Panc1 (cell line): ENCODE measurements around the gene GNAO1. TPM values are rescaled to one million over a fixed set of nuclear protein-coding genes. Genes with fewer than 3 reads are reported as not detected.

Experiments
- ATAC-seq: fragments of 200-7000 bp; cut with Tn5 transposase; 2 replicates; pipeline ENCODE4 v1.9.1; 2020; ENCODE audit warnings: mild to moderate bottlenecking, moderate library complexity
- BruUV-seq: library from RNA; stranded (reverse); fragments of 400-500 nt; replicated peaks from 2 replicates; lab custom pipeline; 2021; lab: Mats Ljungman, UMichigan
- CTCF ChIA-PET: fragments of 300-600 bp; sonication (Branson Sonifier 250); formaldehyde crosslinking; loops from one replicate; lab custom pipeline; 2022; ENCODE audit warnings: antibody characterized with exemption; lab: Charles Lee
- POLR2A ChIA-PET: fragments of 300-600 bp; sonication (Branson Sonifier 250); formaldehyde crosslinking; loops from one replicate; lab custom pipeline; 2022; ENCODE audit warnings: antibody characterized with exemption; lab: Charles Lee
- DNase-seq: peaks from one replicate; pipeline ENCODE4 v3.0.0-alpha.2; 2010; ENCODE audit warnings: low read depth, low spot score
- H3K27ac ChIP-seq: 2 replicates; pipeline ENCODE4 v1.5.1; 2011; ENCODE audit warnings: mild to moderate bottlenecking, low read length, inconsistent platforms
- H3K27me3 ChIP-seq: fragments of 200-500 bp; sonication (Bioruptor generic); 2 replicates; pipeline ENCODE4 v1.6.0; 2014; ENCODE audit warnings: low read length, inconsistent platforms; ENCODE audit not compliant: control insufficient read depth, insufficient read depth
- H3K36me3 ChIP-seq: fragments of 200-500 bp; sonication (Bioruptor generic); 2 replicates; pipeline ENCODE4 v1.5.1; 2014; ENCODE audit warnings: inconsistent platforms, mild to moderate bottlenecking, low read length, moderate library complexity; ENCODE audit not compliant: control insufficient read depth, insufficient read depth
- H3K4me1 ChIP-seq: 2 replicates; pipeline ENCODE4 v1.5.1; 2011; ENCODE audit warnings: inconsistent platforms, mild to moderate bottlenecking, low read length, moderate library complexity; ENCODE audit not compliant: control insufficient read depth, insufficient read depth
- H3K4me3 ChIP-seq, 2 experiments: 2 replicates each; pipeline ENCODE4 v1.5.1; 2011 to 2012; ENCODE audit warnings: low read depth in 2 of 2, low read length in 2 of 2, mild to moderate bottlenecking in 2 of 2, inconsistent platforms in 1 of 2, moderate library complexity in 1 of 2
- H3K9me3 ChIP-seq: fragments of 200-500 bp; sonication (Bioruptor generic); 2 replicates; pipeline ENCODE4 v1.5.1; 2014; ENCODE audit warnings: low read depth, mild to moderate bottlenecking, inconsistent platforms, low read length, moderate library complexity; ENCODE audit not compliant: control insufficient read depth, insufficient read depth
- CTCF ChIP-seq: fragments of 450-650 bp; IDR thresholded peaks from 2 replicates; pipeline ENCODE4 v1.5.1; 2017; ENCODE audit warnings: mild to moderate bottlenecking
- POLR2AphosphoS5 ChIP-seq: IDR thresholded peaks from 2 replicates; pipeline ENCODE4 v1.6.1; 2012; ENCODE audit warnings: mild to moderate bottlenecking, low read depth, low read length, moderate library complexity
- REST ChIP-seq, 2 experiments: IDR thresholded peaks; 2 replicates each; pipeline ENCODE4 v1.6.1; 2011 to 2012; ENCODE audit warnings: low read depth in 2 of 2, control low read depth in 1 of 2, low read length in 1 of 2, mild to moderate bottlenecking in 1 of 2, moderate library complexity in 1 of 2; ENCODE audit not compliant: insufficient read depth in 1 of 2
- SIN3A ChIP-seq: IDR thresholded peaks from 2 replicates; pipeline ENCODE4 v1.6.1; 2012; ENCODE audit warnings: low read depth, mild to moderate bottlenecking, low read length, moderate library complexity, borderline replicate concordance; ENCODE audit not compliant: insufficient read depth
- TCF7L2 ChIP-seq: IDR thresholded peaks from 2 replicates; pipeline ENCODE4 v1.6.1; 2011; ENCODE audit warnings: mild to moderate bottlenecking, low read depth, low read length, inconsistent platforms
- in situ Hi-C: cut with HindIII; loops from 2 replicates; pipeline ENCODE4 v1.10.0; 2016; ENCODE audit warnings: low sequenced_read_pairs, low pct_unique_long_range_greater_than_20kb
- intact Hi-C: fragments of 100-400 bp; cut with micrococcal nuclease; formaldehyde crosslinking; loops from one replicate; pipeline ENCODE4 v1.10.0; 2022; ENCODE audit not compliant: unreplicated experiment
- total RNA-seq: library from RNA; stranded (reverse); gene quantifications from one replicate; pipeline ENCODE4 v1.2.1, GENCODE V29; 2021; ENCODE audit not compliant: unreplicated experiment

The GNAO1 gene
- total RNA-seq, 1 experiment from 2014 or later: 33.4 TPM

GRCh38 chr16:56302506-56302905 is 111.2 kb downstream of the GNAO1 start:
- no peaks in the 10 kb centered on the region for H3K36me3 ChIP-seq
- H3K9me3 ChIP-seq: no peaks in the 10 kb centered on the region
- no peak for ATAC-seq
- no peak for TF ChIP-seq POLR2AphosphoS5
- intact Hi-C loops (no loop called here), in situ Hi-C loops (no loop called here)
- no peaks in the 10 kb centered on the region for H3K27me3 ChIP-seq
- CTCF ChIA-PET: no interaction called here
- no TSS peak for BruUV-seq
- no peak overlapping the region for H3K27ac ChIP-seq
- no peak for DNase-seq
- POLR2A ChIA-PET: no interaction called here
- H3K4me1 ChIP-seq: peaks cover 3% of the 10 kb centered on the region; the same call in 1 of the 2 replicates
- no peak overlapping the region for H3K4me3 ChIP-seq

GRCh38 chr16:56303066-56303715 is 111.9 kb downstream of the GNAO1 start:
- Histone ChIP-seq H3K9me3 (no peaks in the 10 kb centered on the region), H3K4me3 (no peak overlapping the region), H3K4me1 (peaks cover 3% of the 10 kb centered on the region; the same call in 1 of the 2 replicates), H3K36me3 (no peaks in the 10 kb centered on the region), H3K27ac (no peak overlapping the region), H3K27me3 (no peaks in the 10 kb centered on the region)
- no peak for ATAC-seq
- ChIA-PET POLR2A (no interaction called here), CTCF (no interaction called here)
- TF ChIP-seq TCF7L2 (no peak), CTCF (no peak)
- BruUV-seq: no TSS peak
- no peak for DNase-seq
- in situ Hi-C loops (no loop called here), intact Hi-C loops (no loop called here)

- ChIA-PET POLR2A (no interaction called here), CTCF (no interaction called here)
- no TSS peak for BruUV-seq
- no peaks in the 10 kb centered on the region for H3K27me3 ChIP-seq
- H3K4me3 ChIP-seq: no peak overlapping the region
- peaks cover 3% of the 10 kb centered on the region; the same call in 1 of the 2 replicates for H3K4me1 ChIP-seq
- ATAC-seq (no peak), DNase-seq (no peak)
- no peak for TF ChIP-seq SIN3A
- TF ChIP-seq POLR2AphosphoS5: no peak
- no peak for TF ChIP-seq REST (IDR thresholded peaks at IDR 0.05; ENCODE audit: insufficient read depth in 1 of 2, low read depth in 2 of 2, low read length in 1 of 2)
- no peak for TF ChIP-seq CTCF
- TF ChIP-seq TCF7L2: no peak
- no peaks in the 10 kb centered on the region for H3K9me3 ChIP-seq
- no peak overlapping the region for H3K27ac ChIP-seq
- no peaks in the 10 kb centered on the region for H3K36me3 ChIP-seq
- intact Hi-C loops (no loop called here), in situ Hi-C loops (no loop called here)
These were observed 112.6 kb downstream of the GNAO1 start for GRCh38 chr16:56303880-56304279.
